ENCODE data around the gene RBM12.
"Not testable (repeated sequence)": the region's sequence is repeated elsewhere in the genome, so short reads cannot be mapped to it uniquely, and the experiment has no call there.

Gene RBM12

GRCh38 chr20:35664466-35665206, at the start of gene RBM12, which contains the start of gene CPNE1:
Gene RBM12 (minus strand): TSS chr20:35664900. CDS start chr20:35655322, 9,578 bp downstream.
Gene CPNE1 (minus strand): TSS chr20:35664900. CDS start chr20:35632923, 31,977 bp downstream.
- Histone ChIP-seq H3K9ac (ENCODE audit: low read length) (peak within 1 kb of the TSS; percentile 100), H3K27ac (ENCODE audit: low read length) (peak within 1 kb of the TSS; percentile 97), H3K27me3 (ENCODE audit: control insufficient read depth, insufficient read depth, low read length) (no peaks in the 10 kb centered on the region), H3K9me3 (ENCODE audit: control insufficient read depth, low read depth, low read length) (no peaks in the 10 kb centered on the region), H3K36me3 (ENCODE audit: control insufficient read depth, low read depth, low read length) (no peaks in the 10 kb centered on the region), H3K4me1 (ENCODE audit: control insufficient read depth, low read depth, low read length) (peaks cover 25% of the 10 kb centered on the region), H3K4me3 (ENCODE audit: low read length) (peak within 1 kb of the TSS; percentile 98)

GRCh38 chr20:35714127-35714526, 49.4 kb upstream of the RBM12 start:
- Histone ChIP-seq H3K27ac (ENCODE audit: low read length) (no peak overlapping the region), H3K9me3 (ENCODE audit: control insufficient read depth, low read depth, low read length) (no peaks in the 10 kb centered on the region), H3K36me3 (ENCODE audit: control insufficient read depth, low read depth, low read length) (peaks cover 99% of the 10 kb centered on the region), H3K4me1 (ENCODE audit: control insufficient read depth, low read depth, low read length) (no peaks in the 10 kb centered on the region), H3K4me3 (ENCODE audit: low read length) (no peak overlapping the region), H3K27me3 (ENCODE audit: control insufficient read depth, insufficient read depth, low read length) (no peaks in the 10 kb centered on the region), H3K9ac (ENCODE audit: low read length) (no peak overlapping the region)

- peaks cover 99% of the 10 kb centered on the region for H3K36me3 ChIP-seq (ENCODE audit: control insufficient read depth, low read depth, low read length)
- H3K9me3 ChIP-seq (ENCODE audit: control insufficient read depth, low read depth, low read length); H3K9ac ChIP-seq (ENCODE audit: low read length); H3K27me3 ChIP-seq (ENCODE audit: control insufficient read depth, insufficient read depth, low read length); H3K4me3 ChIP-seq (ENCODE audit: low read length); H3K4me1 ChIP-seq (ENCODE audit: control insufficient read depth, low read depth, low read length); H3K27ac ChIP-seq (ENCODE audit: low read length): not testable (repeated sequence)
Observed at GRCh38 chr20:35713120-35713519, 48.4 kb upstream of the RBM12 start.

- no peaks in the 10 kb centered on the region for H3K9me3 ChIP-seq (ENCODE audit: control insufficient read depth, low read depth, low read length)
- H3K9ac ChIP-seq (ENCODE audit: low read length), result no peak overlapping the region
- H3K27me3 ChIP-seq (ENCODE audit: control insufficient read depth, insufficient read depth, low read length), result no peaks in the 10 kb centered on the region
- no peaks in the 10 kb centered on the region for H3K4me1 ChIP-seq (ENCODE audit: control insufficient read depth, low read depth, low read length)
- no peak overlapping the region for H3K4me3 ChIP-seq (ENCODE audit: low read length)
- no peak overlapping the region for H3K27ac ChIP-seq (ENCODE audit: low read length)
- H3K36me3 ChIP-seq (ENCODE audit: control insufficient read depth, low read depth, low read length), result peaks cover 99% of the 10 kb centered on the region
Observed at GRCh38 chr20:35711588-35712209, 47.0 kb upstream of the RBM12 start.

- no peak overlapping the region for H3K27ac ChIP-seq (ENCODE audit: low read length)
- H3K36me3 ChIP-seq (ENCODE audit: control insufficient read depth, low read depth, low read length), result peaks cover 99% of the 10 kb centered on the region
Observed at GRCh38 chr20:35710884-35711587, 46.3 kb upstream of the RBM12 start.

GRCh38 chr20:35710039-35710438, 45.3 kb upstream of the RBM12 start:
- Histone ChIP-seq H3K4me1 (ENCODE audit: control insufficient read depth, low read depth, low read length) (no peaks in the 10 kb centered on the region), H3K9me3 (ENCODE audit: control insufficient read depth, low read depth, low read length) (no peaks in the 10 kb centered on the region), H3K27me3 (ENCODE audit: control insufficient read depth, insufficient read depth, low read length) (no peaks in the 10 kb centered on the region), H3K9ac (ENCODE audit: low read length) (no peak overlapping the region), H3K27ac (ENCODE audit: low read length) (no peak overlapping the region), H3K4me3 (ENCODE audit: low read length) (no peak overlapping the region), H3K36me3 (ENCODE audit: control insufficient read depth, low read depth, low read length) (peaks cover 99% of the 10 kb centered on the region)

More at GRCh38 chr20:35710884-35711587, 46.3 kb upstream of the RBM12 start:
- H3K4me1 ChIP-seq (ENCODE audit: control insufficient read depth, low read depth, low read length), result no peaks in the 10 kb centered on the region
- no peak overlapping the region for H3K9ac ChIP-seq (ENCODE audit: low read length)
- H3K4me3 ChIP-seq (ENCODE audit: low read length), result no peak overlapping the region
- no peaks in the 10 kb centered on the region for H3K9me3 ChIP-seq (ENCODE audit: control insufficient read depth, low read depth, low read length)
- H3K27me3 ChIP-seq (ENCODE audit: control insufficient read depth, insufficient read depth, low read length), result no peaks in the 10 kb centered on the region

- Histone ChIP-seq H3K4me3 (ENCODE audit: low read length) (no peak overlapping the region), H3K9me3 (ENCODE audit: control insufficient read depth, low read depth, low read length) (no peaks in the 10 kb centered on the region), H3K27ac (ENCODE audit: low read length) (no peak overlapping the region), H3K4me1 (ENCODE audit: control insufficient read depth, low read depth, low read length) (no peaks in the 10 kb centered on the region), H3K9ac (ENCODE audit: low read length) (no peak overlapping the region), H3K27me3 (ENCODE audit: control insufficient read depth, insufficient read depth, low read length) (no peaks in the 10 kb centered on the region), H3K36me3 (ENCODE audit: control insufficient read depth, low read depth, low read length) (peaks cover 99% of the 10 kb centered on the region)
Observed at GRCh38 chr20:35709259-35709658, 44.6 kb upstream of the RBM12 start.

GRCh38 chr20:35708502-35708901, 43.8 kb upstream of the RBM12 start:
- no peaks in the 10 kb centered on the region for H3K27me3 ChIP-seq (ENCODE audit: control insufficient read depth, insufficient read depth, low read length)
- H3K4me1 ChIP-seq (ENCODE audit: control insufficient read depth, low read depth, low read length), result no peaks in the 10 kb centered on the region
- H3K4me3 ChIP-seq (ENCODE audit: low read length), result no peak overlapping the region
- no peak overlapping the region for H3K27ac ChIP-seq (ENCODE audit: low read length)
- no peaks in the 10 kb centered on the region for H3K9me3 ChIP-seq (ENCODE audit: control insufficient read depth, low read depth, low read length)
- H3K9ac ChIP-seq (ENCODE audit: low read length), result no peak overlapping the region
- H3K36me3 ChIP-seq (ENCODE audit: control insufficient read depth, low read depth, low read length), result peaks cover 99% of the 10 kb centered on the region

- H3K36me3 ChIP-seq (ENCODE audit: control insufficient read depth, low read depth, low read length), result peaks cover 97% of the 10 kb centered on the region
- H3K27ac ChIP-seq (ENCODE audit: low read length); H3K9me3 ChIP-seq (ENCODE audit: control insufficient read depth, low read depth, low read length); H3K9ac ChIP-seq (ENCODE audit: low read length); H3K27me3 ChIP-seq (ENCODE audit: control insufficient read depth, insufficient read depth, low read length); H3K4me1 ChIP-seq (ENCODE audit: control insufficient read depth, low read depth, low read length); H3K4me3 ChIP-seq (ENCODE audit: low read length): not testable (repeated sequence)
Observed at GRCh38 chr20:35706591-35707529, 42.2 kb upstream of the RBM12 start.

- peaks cover 88% of the 10 kb centered on the region for H3K36me3 ChIP-seq (ENCODE audit: control insufficient read depth, low read depth, low read length)
- not testable (repeated sequence) for H3K9me3 ChIP-seq (ENCODE audit: control insufficient read depth, low read depth, low read length); H3K27ac ChIP-seq (ENCODE audit: low read length)
Observed at GRCh38 chr20:35705894-35706293, 41.2 kb upstream of the RBM12 start.

More at GRCh38 chr20:35705894-35706293, 41.2 kb upstream of the RBM12 start:
- not testable (repeated sequence) for H3K27me3 ChIP-seq (ENCODE audit: control insufficient read depth, insufficient read depth, low read length); H3K4me1 ChIP-seq (ENCODE audit: control insufficient read depth, low read depth, low read length); H3K9ac ChIP-seq (ENCODE audit: low read length); H3K4me3 ChIP-seq (ENCODE audit: low read length)

Data from iPS-18a (cell line).